Astrocyte of the cerebellum (primary cell): ENCODE data around the gene DUSP7.

Experiments
- DNase-seq: peaks from one replicate; pipeline ENCODE4 v3.0.0-alpha.2; 2011; ENCODE audit warnings: low read depth
- H3K4me3 ChIP-seq: 2 replicates; pipeline ENCODE4 v1.5.1; 2011; ENCODE audit warnings: mild to moderate bottlenecking, low read depth, low read length, moderate library complexity
- in situ Hi-C: cut with HindIII; loops from 2 replicates; pipeline ENCODE4 v1.10.0; 2017; ENCODE audit warnings: low sequenced_read_pairs
- TF ChIP-seq, protein P1 (sequence below): IDR thresholded peaks from 2 replicates; pipeline ENCODE4 v1.5.1; 2012; ENCODE audit warnings: low read length, low read depth, moderate library complexity, mild to moderate bottlenecking; ENCODE audit errors: missing control alignments

DUSP7 gene

DNA sequence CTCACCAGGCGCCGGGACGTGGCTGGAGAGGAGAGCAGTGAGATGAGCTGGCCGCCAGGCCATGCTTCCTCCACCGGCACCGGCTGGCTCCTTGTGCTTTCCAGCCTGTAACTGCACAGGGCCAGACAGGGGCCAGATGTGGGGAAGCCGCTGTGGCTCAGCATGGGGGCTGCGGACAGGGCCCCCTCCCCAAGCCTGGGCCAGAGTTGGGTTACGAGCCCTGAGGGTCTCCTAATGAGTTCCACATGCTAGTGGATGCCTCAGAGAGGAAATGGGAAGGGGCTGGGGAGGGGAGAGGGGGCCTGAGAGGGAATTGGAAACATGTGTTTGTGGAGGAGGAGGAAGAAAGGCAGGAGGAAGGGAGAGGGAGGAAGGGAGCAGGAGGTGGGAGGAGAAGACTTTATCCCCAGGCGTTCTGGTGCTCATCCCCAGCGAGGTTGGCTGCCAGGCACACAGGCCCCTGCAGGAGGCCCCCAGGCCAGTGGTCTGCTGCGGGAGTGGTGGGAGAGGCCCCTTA, 11.7 kb upstream of the DUSP7 start:
- no peak for DNase-seq
- TF ChIP-seq, protein P1, sequence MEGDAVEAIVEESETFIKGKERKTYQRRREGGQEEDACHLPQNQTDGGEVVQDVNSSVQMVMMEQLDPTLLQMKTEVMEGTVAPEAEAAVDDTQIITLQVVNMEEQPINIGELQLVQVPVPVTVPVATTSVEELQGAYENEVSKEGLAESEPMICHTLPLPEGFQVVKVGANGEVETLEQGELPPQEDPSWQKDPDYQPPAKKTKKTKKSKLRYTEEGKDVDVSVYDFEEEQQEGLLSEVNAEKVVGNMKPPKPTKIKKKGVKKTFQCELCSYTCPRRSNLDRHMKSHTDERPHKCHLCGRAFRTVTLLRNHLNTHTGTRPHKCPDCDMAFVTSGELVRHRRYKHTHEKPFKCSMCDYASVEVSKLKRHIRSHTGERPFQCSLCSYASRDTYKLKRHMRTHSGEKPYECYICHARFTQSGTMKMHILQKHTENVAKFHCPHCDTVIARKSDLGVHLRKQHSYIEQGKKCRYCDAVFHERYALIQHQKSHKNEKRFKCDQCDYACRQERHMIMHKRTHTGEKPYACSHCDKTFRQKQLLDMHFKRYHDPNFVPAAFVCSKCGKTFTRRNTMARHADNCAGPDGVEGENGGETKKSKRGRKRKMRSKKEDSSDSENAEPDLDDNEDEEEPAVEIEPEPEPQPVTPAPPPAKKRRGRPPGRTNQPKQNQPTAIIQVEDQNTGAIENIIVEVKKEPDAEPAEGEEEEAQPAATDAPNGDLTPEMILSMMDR, result no peak
- in situ Hi-C loops, result no loop called here
- H3K4me3 ChIP-seq, result no peak overlapping the region

DNA sequence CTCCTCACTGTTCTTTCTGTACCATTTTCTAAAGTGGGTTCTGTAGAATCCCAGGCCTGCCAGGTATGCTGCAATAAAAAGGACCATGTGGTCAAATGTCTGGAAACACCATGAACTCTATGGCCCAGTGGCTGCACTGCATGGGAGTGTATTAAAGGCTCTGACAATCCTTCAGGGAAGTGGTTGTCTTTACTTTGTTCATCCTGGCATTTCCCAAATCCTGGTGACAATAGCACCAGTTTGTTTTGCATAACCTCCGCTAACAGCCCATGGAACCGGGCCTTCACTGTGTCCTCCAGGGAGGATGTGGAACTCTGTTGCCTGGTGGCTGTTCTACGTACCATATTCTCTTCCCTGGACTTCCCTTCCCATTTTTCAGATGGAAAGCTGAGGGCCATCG, 11.2 kb upstream of the DUSP7 start:
- H3K4me3 ChIP-seq, result no peak overlapping the region
- TF ChIP-seq, protein P1, result no peak
- in situ Hi-C loops, result no loop called here
- no peak for DNase-seq

DNA sequence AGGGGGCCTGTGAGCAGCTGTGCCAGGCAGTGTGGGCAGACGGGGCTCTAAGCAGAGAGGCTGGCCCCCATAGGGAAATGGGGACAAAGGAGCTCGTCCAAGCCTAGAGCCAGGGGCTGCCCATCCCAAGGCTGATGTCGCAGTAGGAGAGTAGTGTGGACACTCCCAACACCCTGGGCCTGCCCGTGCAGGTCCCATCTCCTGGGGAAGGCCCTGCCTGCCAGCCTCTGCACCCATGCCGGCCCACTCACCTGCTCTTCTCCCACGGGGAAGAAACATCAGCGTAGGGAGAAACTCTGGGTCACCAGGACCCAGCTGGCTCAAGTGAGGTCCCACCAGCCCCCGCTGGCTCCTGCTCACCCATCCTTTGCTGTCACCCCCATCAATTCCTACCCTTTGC, 10.7 kb upstream of the DUSP7 start:
- DNase-seq, result no peak
- in situ Hi-C loops, result no loop called here
- TF ChIP-seq, protein P1, result no peak
- no peak overlapping the region for H3K4me3 ChIP-seq

DNA sequence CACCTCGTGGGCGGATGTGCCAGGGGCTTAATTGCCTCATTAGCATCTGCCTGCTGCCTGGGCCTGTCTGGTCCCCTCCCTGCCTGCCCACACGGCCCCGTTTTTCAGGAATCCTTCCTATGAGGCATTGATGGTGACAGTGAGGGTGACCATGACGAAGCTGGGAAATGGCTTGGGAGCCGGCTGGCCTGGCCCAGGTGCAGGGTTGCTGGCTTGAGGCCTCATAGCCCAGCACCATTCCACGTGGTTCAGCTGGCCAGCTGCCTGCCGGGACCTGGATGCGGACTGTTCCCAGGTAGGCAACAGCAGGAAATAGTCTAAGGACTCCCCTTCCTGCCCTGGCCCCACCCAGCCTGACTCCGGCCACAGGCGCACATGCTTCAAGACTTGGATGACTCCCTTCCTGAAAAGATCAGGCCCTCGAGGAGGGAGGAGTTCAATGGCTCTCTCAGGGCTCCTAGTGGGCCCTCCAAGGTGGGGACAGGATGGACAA, 8.9 kb upstream of the DUSP7 start:
- in situ Hi-C loops, result no loop called here
- H3K4me3 ChIP-seq, result no peak overlapping the region
- DNase-seq, result no peak
- TF ChIP-seq, protein P1, result no peak

DNA sequence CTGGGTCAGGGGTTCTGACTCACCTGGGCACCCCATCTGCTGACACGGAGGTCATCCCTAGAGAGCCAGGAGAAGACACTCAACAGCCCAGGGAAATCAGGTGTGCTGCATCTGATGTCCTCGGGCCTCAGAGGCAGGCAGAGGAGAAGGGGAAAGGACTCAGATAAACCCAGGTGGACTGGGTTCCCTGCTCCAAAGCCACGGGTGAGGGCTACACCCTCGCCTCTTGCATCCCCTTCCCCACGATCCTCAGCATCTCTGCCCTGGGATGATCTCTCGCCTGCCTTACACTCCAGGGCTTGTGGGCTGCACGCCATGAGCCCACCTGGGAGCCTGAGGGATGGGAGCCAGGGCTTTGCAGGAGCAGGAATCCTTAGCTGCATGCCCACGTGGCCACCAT, 8.2 kb upstream of the DUSP7 start:
- H3K4me3 ChIP-seq, result no peak overlapping the region
- in situ Hi-C loops, result no loop called here
- TF ChIP-seq, protein P1, result no peak
- DNase-seq, result no peak

DNA sequence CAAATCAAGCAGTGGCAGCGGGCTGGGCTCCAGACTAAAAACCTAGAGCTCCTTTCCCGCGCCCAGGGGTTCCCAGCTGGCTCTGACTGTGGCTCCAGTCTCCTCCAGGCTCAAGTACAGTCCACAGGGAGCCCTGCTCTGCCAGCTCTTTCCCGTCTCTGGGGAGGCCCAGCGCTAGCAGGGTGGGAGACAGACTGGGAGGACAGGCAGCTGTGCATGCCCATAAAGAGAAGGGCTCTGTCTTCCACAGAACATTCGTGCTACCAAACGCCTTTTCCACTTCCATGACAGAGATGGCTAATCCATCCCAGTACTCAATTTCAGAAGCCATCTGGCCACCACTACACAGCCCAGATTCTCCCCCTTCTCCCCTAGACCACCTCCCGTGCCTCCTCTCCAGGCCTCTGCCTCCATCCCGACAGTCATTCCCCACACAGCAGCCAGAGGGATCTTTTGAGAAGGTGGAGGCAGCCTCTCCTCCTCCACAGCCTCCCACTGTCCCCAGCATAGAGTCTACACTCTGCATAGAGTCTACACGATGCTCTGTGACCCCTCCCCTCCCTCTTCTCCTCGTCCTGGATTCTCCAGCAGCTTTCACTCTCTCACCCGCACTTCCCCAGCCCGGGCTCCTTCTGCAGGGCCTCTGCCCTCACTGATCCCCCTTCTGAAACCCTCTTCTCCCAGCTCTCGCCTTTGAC, 6.8 kb upstream of the DUSP7 start:
- in situ Hi-C loops, result no loop called here
- H3K4me3 ChIP-seq, result no peak overlapping the region
- DNase-seq, result no peak
- TF ChIP-seq, protein P1, result peak; percentile 3

DNA sequence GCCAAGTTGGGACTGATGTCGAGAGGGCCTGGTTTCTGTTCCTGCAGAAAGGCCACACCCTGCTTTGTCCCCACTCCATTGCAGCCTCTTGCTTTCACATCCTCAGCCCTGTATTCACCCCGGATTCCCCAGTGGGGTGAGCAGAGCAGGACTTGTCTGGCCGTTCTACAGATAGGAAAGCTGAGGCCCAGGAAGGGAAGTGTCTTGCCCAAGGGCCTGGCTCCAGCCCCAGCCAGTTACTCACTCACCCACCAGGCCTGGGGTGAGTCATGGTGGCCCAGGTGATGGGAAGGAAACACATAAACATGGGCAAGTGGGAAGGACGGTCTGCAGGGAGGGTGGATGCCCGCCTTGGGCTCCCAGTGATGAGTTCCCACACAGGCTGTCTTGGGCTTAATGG, 6.1 kb upstream of the DUSP7 start:
- in situ Hi-C loops, result no loop called here

More for the DNA sequence above, 6.1 kb upstream of the DUSP7 start:
- H3K4me3 ChIP-seq, result no peak overlapping the region
- TF ChIP-seq, protein P1, result no peak
- DNase-seq, result peak; percentile 59
